Activated CD4-positive, alpha-beta T cell treated with anti-CD3 and anti-CD28 coated beads, Interleukin-2, amount 50 U/mL, for 4 hours (primary cell): ENCODE data around the gene SLC51A.
"Not testable (repeated sequence)": the region's sequence is repeated elsewhere in the genome, so short reads cannot be mapped to it uniquely, and the experiment has no call there.

Source experiments
- DNase-seq, 2 experiments: peaks; one replicate each; pipeline ENCODE4 v3.0.0-alpha.2; 2020

Gene SLC51A

DNA sequence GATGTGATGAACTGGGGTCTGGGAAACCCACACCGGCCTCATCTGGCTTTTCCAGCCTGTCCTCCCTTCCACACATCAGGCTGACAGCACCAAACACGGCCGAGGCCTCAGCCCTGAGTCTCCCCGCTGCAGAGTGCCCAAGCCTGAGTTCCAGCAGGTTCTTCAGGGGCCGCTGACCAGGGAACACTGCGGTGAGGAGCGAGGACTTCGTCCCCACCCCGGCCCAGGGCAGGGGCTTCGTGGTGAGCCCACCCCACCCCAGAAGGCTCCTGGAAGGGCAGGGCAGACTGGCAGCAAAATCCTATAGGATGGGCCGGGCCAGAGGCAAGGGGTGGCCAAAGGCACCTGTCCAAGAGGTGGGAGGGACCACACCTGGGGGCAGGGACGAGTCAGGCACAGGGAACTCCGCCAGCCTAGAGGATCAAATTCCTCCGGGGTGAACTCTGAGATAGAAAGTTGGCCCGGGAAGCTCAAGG, at the start of gene SLC51A:
SLC51A (plus strand) TSS at position 446 of the 476 bp plus-strand sequence. CDS start 179 bp downstream, outside the sequence.
- DNase-seq: no peak

DNA sequence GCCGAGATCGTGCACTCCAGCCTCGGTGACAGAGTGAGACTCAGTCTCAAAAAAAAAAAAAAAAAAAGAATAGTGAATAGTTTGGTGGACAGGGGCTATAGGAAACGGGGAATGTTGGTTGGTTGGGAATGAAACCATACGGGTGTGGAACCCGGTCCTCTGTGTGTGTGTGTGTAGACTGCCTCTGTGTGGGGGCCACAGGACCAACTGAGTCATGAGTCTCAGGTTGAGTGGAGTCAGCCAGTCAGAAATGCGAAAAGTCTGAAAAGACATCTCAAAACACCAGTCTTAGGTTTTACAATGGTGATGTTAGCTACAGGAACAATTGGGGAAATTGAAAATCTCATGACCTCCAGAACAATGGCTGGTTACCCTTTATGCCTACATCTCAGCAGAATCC, 49.6 kb upstream of the SLC51A start:
- no peak for DNase-seq

DNA sequence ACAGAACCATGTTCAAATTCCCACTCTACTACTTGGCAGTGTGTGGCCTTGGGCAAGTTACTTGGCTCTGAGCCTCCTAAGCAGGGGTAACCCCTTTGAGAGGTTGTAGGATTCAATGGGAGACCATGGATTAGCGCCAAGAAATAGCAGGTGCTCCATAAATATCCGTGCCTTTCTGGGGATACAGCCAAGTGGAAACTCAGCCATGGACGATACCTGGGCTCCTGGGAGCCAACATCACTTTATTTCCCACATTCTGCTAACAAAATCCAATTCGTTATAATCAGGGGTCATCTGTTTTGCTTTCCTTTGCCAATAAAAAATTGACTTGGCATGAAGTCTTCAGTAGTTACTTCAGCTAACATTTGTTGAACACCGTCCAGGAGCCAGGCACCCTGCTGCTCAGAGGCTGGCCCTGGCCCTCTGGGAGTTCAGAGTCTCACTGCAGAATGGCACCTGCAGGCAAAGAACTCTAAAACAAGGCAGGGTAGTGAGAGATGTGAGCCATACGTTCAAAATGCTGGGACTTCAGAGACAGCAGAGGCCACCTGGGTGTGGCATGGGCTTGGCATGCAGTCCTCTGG, 47.4 kb upstream of the SLC51A start:
- DNase-seq: no peak

DNA sequence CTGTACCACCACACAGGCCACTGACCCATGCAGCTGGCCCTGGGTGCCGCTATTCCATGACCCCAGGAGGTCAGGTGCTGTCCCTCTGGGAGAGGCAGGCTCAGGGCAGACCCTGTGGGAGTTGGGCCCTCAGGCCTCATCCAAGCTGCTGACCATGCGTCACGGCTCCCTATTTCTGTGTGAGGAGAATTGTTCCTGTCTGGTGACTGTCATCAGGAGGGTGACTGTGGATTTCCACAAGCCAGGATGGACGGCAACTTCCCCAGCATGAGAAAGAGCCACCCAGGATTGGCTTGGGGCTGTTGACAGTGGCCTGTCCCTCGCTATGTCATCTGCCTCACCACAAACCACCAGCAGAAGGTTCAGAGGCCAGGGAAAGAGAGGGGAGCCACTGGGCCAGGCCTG, 46.5 kb upstream of the SLC51A start:
- no peak for DNase-seq

DNA sequence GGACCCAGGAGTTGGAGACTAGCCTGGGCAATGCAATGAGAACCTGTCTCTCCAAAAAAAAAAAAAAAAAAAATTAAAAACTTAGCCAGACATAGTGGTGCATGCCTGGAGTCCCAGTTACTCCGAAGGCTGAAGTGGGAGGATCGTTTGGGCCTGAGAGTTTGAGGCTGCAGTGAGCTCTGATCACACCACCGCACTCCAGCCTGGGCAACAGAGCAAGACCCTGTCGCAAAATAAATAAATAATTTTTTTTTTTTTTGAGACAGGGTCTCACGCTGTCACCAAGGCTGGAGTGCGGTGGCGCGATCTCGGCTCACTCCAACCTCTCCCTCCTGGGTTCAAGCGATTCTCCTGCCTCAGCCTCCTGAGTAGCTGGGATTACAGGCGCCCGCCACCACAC, 46.0 kb upstream of the SLC51A start:
- not testable (repeated sequence) for DNase-seq

DNA sequence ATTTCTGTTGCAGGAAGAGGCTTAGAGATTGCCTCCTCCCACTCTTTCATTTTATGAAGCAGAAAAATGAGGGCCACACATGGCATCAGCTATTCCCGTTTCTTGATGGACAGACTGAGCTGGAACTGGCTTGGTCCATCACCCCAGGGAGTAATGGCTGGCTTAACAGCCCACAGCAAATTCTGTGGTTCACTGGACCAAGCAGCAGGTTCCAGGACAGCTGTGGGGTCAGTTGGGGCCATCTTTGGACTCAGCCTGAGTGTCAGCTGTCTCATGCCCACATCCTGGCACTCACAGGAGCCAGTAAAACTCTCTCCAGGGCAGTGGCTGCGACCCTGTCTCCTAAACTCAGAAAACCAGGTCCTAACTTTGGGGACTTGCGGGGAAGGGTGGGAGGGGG, 41.7 kb upstream of the SLC51A start:
- DNase-seq: no peak

DNA sequence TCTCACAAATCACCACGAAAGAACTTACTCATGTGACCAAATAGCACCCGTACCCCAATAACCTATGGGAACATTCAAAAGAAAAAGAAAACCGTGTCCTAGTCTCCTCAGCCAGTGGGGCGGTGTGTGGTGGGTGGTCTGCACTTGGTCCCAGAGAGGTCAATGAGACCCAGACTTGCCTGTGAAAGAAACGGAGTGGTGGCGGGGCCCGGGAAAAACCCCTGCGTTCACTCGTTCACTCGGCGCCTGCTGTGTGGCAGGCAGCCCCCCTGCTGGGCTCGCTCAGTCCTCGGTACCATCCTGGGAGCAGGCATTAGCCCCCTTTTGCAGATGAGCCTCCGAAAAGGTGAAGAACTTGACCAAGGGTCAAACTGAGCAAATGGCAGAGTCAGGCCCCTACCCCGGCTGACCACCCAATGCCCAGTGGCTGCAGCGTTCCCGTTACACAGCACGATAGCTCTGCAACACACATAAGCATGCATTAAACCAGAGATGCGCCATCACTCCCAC, 41.2 kb upstream of the SLC51A start:
- DNase-seq: no peak

DNA sequence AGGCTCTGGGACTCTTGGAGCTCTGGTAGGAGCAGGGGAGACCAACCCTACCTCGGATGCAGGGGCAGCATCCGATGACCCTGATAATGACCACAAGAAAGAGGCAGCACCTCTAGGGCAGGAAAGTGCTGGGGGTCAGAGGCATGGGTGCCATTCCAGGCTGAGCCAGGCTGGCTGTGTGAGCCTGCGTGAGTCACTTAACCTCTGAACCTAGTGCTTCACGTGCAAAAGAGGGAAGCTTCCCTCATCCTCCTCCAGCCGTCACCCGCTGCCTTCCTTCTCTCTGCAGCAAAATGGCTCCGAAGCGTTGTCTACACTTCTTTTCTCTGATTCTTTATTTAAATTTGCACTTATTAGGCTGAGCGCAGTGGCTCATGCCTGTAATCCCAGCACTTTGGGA, 40.6 kb upstream of the SLC51A start:
- no peak for DNase-seq

DNA sequence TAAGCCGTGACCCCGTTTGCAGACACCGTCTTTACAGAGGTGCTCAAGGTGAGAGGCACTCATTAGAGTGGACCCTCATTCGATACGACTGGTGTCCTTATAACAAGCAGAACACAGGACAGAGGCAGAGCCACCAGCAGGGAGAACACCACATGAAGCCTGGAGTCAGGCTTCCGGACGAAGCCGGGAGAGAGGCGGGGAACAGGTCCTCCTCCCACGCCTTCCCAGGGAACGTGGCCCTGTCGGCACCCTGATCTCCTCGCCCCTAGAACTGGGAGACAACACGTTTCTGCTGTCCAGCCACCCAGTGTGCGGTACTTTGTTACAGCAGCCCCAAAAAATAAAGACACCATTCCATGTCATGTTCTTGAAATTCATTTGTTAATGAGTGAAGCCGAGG, 38.8 kb upstream of the SLC51A start:
- no peak for DNase-seq

DNA sequence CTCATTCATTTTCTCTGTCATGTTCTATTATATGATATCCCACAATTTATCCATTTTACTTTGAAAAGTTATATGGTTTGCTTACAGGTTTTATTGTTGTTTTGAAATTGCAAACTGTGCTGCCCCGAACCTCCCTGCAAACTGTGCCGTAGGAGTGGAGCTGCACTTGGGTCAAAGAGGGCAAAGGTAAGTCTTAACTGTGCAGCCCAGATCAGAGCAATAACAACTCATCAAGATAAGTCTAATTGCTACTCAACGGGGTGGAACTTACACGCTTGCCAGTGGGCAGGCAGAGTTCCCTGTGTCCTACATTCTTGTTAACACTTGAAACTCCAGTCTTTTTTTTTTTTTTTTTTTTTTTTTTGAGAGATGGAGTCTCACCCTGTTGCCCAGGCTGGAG, 38.4 kb upstream of the SLC51A start:
- no peak for DNase-seq

DNA sequence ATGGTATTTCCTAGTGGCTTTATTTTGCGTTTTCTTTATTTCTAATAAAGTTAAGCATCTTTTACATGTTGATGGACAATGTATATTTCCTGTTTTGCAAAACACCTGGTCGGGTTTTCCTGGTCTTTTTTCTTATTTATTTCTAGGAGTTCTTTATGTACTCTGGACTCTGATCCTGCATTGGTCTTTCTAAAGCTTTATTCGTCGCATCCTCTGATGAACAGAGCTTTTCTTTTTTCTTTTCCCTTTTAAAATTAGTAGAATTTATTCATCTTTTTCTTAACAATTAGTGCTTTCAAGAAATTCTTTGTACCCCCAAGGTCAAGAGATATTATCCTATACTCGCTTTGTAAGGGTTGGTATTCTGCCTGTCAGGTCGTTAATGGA, 37.3 kb upstream of the SLC51A start:
- no peak for DNase-seq

DNA sequence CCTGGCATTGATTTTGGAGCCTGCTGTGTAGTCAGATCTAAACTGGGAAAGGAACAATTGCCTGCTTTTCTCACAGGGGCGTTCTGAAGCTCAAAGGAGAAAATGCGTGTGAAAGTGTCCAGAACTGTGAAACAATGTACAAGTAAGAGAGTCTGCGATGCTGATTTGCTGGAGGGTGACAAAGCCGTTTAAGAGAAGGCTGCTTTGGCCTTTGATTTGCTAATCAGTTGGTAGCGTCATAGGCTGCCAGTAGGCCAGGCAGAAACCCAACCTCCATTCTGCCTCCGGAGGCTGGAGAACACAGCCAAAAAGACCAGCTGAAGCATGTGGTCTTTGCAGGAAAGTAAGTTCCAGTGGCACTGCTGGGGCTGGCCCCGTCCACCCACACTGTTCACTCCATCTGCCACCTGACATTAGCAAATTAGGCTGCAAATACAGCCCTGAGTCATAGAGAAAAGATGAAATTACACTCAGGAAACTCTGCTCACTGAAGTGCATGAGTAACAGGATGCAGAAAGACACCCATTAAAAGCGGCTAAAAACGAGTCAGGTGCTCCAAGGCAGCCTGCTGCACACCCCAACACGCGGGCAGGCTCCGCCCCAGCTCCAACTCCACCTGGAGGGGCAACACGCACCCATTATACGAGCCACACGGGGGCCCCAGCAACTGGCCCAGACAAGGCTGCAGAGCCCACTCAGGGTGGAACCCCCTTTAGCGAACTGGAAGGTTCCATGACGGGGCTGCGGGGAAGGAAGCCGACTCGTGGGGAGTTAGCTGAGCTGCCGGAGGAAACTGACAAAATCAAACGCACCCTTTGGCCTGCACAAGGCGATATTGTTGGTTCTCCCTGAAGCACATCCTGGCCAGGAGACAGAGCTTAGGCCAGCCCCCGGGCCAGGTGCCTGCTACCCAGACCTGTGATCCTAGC, 36.7 kb upstream of the SLC51A start:
- DNase-seq: peak; percentile 81 to 85

DNA sequence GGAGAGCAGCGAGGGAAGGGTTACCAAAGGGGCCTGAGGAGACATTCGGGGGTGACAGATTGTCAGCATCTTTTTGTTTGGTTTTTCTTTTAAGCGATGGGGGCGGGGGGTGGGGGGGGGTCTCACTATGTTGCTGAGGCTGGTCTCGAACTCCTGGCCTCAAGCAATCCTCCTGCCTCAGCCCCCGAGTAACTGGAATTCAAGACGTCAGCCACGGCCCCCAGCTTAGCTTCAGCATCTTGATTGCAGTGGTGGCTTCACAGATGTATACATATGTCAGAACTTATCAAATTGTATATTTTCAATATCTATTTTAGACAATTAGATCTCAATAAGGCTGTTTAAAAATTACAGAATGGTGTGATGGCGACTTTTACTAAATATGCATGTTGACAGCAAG, 36.0 kb upstream of the SLC51A start:
- DNase-seq: no peak

DNA sequence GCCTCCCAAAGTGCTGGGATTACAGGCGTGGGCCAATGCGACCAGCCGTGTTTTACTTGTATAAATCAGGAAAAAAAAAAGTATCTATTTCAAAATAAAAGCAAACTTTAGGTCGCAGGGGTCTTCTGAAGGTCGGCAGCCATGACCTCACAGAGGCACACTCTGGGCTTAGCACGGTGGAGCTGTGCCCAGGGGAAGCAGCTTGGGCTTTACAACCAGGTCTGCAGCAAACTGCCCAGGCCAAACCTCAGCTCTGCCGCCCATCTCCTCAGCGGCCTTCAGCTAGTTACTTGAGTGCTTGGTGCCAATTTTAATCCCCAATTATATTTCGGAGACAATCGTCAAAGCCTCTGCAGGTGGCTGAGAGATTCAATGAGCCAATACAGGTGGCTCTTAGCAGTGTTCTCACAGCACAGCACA, 35.2 kb upstream of the SLC51A start:
- DNase-seq: no peak

DNA sequence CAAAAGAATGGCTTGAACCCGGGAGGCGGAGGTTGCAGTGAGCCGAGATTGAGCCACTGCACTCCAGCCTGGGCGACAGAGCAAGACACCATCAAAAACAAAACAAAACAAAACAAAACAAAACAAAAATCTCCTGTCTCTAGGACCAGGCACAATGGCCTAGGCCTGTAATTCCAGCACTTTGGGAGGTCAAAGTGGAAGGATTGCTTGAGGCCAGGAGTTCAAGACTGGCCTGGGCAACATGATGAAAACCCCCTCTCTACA, 32.2 kb upstream of the SLC51A start:
- not testable (repeated sequence) for DNase-seq

DNA sequence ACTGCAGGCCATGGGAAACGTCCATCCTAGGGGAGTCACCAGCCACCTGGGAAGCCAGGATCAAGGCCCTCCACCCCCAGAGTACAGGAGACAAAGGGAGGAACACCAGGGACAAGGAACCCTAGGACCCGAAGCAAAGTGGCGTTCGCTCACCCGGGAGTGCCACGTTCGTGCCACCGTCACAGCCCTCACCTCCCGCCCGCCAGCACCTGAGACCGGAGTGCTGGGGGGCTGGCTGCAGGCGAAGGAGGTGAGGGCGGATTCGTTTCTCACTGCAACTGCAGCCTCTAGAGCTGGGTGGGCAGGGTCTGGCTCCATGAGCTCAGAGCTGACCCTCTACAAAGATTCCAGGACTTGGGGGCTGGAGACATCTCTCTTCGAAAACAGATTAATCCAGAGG, 31.5 kb upstream of the SLC51A start:
- DNase-seq: no peak

DNA sequence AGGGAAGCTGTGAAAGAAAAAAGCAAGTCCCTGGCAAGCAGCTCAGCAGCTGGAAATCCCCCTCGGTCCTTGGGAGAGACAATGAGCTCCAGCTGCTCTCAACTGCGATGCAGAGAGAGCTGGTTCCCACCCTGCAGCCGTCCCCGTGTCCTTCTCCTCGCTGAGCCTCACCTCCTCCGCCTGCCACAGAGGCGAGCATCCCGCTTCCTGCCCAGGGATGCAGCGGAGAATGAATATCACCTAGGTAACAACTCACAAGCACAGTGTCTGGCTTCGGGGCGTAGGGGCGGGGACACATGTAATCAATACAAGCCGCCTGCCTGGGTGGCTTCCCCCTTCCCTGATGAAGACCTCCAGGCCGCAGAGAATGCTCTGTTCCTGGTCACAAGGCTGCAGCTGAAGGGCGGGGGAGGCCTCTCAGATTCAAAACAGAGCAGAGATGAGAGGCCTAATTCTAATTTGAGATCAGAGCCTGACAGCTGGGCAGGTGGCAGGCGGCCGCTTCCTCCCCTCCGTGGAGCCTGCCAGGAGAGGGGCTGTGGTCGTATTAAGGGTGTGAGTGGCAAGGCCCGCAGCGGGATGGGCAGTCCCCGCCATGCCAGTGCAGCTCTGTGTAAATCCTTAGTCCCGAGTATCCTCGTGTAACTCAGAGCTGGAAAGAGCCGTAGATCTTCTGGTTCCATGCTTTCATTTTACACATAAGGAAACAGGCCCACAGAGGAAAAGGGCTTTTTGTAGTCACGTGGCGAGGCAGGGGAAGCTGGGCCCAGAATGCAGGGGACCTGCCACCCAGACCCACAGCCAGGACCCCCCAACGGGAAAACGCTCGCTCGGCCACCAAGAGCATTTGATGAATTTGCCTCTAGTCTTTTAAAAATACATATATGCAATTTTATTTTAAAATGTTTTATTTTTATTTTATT, 29.4 kb upstream of the SLC51A start:
- no peak for DNase-seq

DNA sequence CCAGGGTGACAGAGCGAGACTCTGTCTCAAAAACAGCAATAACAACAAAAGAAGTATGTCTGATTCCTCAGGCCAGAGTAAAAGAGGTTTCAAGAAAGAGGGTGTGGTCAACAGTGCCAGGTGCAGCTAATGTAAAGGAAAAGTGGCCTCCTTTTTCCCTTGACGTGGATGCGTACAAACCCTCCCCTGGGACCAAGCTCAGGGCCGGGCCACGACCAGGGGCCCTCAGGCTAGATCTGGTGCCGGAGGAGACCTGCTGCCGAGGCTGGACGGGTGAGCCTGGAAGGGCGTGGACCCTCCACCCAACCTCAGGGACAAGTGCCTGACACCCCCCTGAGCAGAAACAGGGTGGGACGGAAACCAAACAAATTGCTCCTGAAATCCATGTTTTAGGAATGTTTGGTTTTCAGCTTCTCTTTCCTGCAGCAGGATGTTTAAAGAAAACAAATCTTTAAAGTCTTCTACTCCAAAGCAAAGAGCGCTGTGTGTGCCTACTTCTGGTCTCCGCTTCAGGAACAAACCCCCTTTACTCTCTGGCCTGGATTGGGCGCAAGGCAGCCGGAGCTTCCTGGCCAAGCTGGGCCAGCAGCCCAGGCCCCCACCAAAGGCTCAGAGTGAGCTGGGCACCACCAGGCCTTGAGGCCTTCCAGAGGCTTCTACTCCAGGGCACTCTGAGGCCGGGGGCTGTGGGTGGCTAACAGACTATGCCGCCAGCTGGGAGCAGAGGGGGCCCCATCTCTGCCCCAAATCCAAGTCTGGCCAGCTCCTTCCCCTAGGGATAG, 26.6 kb upstream of the SLC51A start:
- DNase-seq: no peak

DNA sequence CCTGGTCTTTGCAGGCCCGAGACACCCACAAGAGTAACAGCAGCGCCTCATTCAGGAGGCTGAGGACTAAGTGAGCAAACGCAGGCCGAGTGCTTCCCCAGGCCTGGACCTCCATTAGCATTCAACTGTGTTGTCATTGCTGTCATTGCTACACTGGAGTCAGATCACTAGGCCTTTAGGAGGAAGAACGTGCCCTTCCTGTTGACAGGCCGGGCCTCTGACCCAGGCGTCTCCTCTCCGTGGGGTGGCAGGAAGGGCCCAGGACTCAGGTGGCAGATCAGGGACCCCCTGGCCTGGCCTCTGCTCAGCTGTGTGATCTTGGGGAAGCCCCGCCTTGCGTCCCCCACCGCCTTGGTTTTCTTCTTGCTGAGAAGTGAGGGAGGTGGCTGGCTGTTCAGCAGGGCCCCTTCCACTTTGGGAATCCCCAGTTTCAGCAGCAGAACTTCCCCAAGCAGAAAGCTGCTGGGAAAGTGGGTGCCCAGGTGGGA, 24.3 kb upstream of the SLC51A start:
- DNase-seq: peak; percentile 32 to 34

DNA sequence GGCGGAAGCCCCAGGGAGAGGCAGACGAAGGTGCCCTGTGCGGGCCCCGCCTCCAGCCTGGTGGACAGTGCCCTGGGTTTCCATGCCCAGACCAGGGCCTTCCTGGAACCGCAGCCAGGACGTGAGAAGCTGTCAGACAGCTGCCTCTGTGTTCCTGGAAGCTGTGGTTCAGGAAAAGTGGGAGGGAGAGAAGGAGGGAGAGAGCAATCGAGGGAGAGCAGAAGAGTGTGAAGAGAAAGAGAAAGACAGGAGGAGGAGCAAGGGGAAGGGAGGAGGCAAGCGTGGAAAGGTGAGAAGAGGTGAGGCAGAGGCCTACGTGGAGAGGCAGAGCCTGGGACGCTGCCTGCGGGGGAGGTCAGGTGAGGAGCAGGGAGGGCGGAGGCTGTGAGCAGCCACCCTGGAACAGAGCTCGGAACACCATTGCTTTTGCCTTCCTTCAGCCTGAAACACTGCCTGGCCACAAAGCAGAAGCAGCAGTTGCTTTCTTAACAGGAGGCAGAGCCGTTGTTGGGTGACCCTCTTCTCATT, 23.7 kb upstream of the SLC51A start:
- no peak for DNase-seq

DNA sequence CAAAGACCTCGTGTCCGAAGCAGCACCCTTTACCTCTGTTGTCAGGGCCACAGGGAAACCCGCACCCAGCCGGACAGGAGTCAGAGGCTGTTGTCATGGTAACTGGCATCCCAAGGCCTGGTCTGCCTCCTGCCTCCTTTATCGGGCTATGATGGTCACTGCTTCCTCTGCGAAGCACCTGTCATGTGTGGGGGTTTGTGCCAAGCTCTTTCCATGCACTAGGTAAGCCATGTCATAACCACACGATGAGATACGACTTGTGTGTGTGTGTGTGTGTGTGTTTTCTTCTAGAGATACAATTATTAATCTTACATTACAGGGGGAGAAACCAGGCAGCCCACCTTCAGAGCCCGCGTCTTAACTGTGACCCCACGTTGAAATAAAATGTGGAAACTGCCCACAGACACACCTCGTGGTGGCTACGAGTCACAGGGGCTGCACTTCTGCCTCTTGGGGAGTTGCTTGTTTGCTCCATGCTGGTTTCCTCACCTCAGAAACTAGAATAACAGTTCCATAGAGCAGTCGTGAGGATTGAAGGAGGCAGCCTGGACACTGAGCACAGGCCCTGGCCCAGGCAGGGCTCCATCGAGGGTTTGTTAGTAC, 23.1 kb upstream of the SLC51A start:
- no peak for DNase-seq
